HepG2 (cell line): Measurements from ENCODE around the gene VENTX.

ENCODE experiments used
- CHCHD3 ChIP-seq: sonication (generic); formaldehyde crosslinking; IDR thresholded peaks from 2 replicates; pipeline ENCODE4 v1.8.0; 2022; ENCODE audit warnings: mild to moderate bottlenecking, missing genetic modification reagents, moderate library complexity
- CTCF ChIP-seq: sonication (generic); formaldehyde crosslinking; IDR thresholded peaks from 2 replicates; pipeline ENCODE4 v1.5.0; 2020; ENCODE audit warnings: mild to moderate bottlenecking, missing genetic modification reagents, moderate library complexity
- HMGXB4 ChIP-seq, 2 experiments: sonication (generic) in 1 of 2; formaldehyde crosslinking in 1 of 2; IDR thresholded peaks; 2 replicates each; pipeline versions ENCODE4 v1.4.0 to v1.6.1; 2018 to 2020; ENCODE audit warnings: missing genetic modification reagents in 2 of 2, borderline replicate concordance in 1 of 2, low read depth in 1 of 2, mild to moderate bottlenecking in 1 of 2, missing biosample characterization in 1 of 2
- MAFF ChIP-seq: IDR thresholded peaks from 2 replicates; pipeline ENCODE4 v1.6.1; 2011; ENCODE audit warnings: low read depth, low read length, improper control_type of control experiment
- RAD21 ChIP-seq: fragments of 450-650 bp; formaldehyde crosslinking; IDR thresholded peaks from 2 replicates; pipeline ENCODE4 v1.5.0; 2020; ENCODE audit warnings: mild to moderate bottlenecking
- SIX4 ChIP-seq: sonication (generic); formaldehyde crosslinking; IDR thresholded peaks from 2 replicates; pipeline ENCODE4 v1.4.0; 2020; ENCODE audit warnings: missing genetic modification reagents
- SMC3 ChIP-seq: IDR thresholded peaks from 2 replicates; pipeline ENCODE4 v1.6.1; 2011; ENCODE audit warnings: low read length, improper control_type of control experiment
- ZBTB21 ChIP-seq: sonication (generic); formaldehyde crosslinking; IDR thresholded peaks from 2 replicates; pipeline ENCODE4 v1.4.0; 2020; ENCODE audit warnings: missing genetic modification reagents
- ZBTB7A ChIP-seq: sonication (generic); formaldehyde crosslinking; IDR thresholded peaks from 2 replicates; pipeline ENCODE4 v1.8.0; 2022; ENCODE audit warnings: mild to moderate bottlenecking, missing genetic modification reagents
- ZNF331 ChIP-seq: sonication (generic); formaldehyde crosslinking; IDR thresholded peaks from 2 replicates; pipeline ENCODE4 v1.4.0; 2020; ENCODE audit warnings: missing genetic modification reagents

- no peak for TF ChIP-seq CTCF (CRISPR knock-in tag)
- no peak for TF ChIP-seq HMGXB4 (CRISPR knock-in tag; IDR thresholded peaks at IDR 0.05; ENCODE audit: borderline replicate concordance in 1 of 2, low read depth in 1 of 2)
- no peak for TF ChIP-seq ZBTB7A (CRISPR knock-in tag)
- no peak for TF ChIP-seq ZNF331
- TF ChIP-seq MAFF, result no peak
- TF ChIP-seq CHCHD3 (CRISPR knock-in tag), result no peak
- no peak for TF ChIP-seq SMC3
- no peak for TF ChIP-seq RAD21 (CRISPR knock-in tag)
- TF ChIP-seq ZBTB21 (CRISPR knock-in tag), result no peak
- TF ChIP-seq SIX4 (CRISPR knock-in tag), result no peak
These were observed 2.3 kb upstream of the VENTX start for GRCh38 chr10:133235265-133235855.
